Measurements from ENCODE around the gene RAPGEF5.

DNA sequence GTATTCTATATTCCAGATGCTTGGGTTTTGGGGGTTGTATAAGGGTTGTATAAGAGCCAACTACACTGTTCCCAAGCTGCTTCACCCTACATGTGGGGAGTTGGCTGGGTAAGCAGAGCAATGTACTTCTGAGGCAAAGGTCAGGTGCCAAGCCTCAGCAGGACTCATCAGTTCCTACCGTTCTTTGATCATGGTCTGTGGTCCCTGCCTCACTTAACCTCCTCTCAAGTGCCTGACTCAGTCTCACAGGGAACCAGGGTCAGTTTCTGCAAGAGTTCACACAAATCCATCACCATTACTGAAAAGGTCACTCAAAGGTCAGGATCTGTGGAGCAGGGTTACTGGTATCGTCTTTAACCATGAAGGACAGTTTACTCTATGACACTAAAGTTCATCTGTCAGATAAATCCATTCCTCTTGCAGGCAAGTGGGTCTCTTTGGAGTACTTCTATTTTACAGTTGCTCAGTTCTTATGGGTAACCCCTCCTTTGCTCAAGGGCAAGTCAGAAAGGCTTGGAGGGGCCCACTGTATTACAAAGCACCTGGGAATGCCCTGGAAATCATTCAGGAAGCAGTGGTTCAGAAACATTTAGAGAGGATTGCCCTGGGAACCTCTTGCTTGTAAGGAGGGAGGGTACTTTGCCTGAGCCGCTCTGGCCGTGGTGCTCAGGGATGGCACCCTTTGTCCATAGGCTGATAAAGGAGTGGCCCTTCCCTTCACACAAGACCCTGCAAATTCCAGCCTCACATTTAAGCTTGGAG, 227.0 kb downstream of the RAPGEF5 start:
- TF ChIP-seq, protein P1, sequence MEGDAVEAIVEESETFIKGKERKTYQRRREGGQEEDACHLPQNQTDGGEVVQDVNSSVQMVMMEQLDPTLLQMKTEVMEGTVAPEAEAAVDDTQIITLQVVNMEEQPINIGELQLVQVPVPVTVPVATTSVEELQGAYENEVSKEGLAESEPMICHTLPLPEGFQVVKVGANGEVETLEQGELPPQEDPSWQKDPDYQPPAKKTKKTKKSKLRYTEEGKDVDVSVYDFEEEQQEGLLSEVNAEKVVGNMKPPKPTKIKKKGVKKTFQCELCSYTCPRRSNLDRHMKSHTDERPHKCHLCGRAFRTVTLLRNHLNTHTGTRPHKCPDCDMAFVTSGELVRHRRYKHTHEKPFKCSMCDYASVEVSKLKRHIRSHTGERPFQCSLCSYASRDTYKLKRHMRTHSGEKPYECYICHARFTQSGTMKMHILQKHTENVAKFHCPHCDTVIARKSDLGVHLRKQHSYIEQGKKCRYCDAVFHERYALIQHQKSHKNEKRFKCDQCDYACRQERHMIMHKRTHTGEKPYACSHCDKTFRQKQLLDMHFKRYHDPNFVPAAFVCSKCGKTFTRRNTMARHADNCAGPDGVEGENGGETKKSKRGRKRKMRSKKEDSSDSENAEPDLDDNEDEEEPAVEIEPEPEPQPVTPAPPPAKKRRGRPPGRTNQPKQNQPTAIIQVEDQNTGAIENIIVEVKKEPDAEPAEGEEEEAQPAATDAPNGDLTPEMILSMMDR (IDR thresholded peaks at IDR 0.05) = no peak
- TF ChIP-seq POLR2AphosphoS5 (IDR thresholded peaks at IDR 0.05) = no peak
- no peak for TF ChIP-seq POLR2A (IDR thresholded peaks at IDR 0.05)
